Activated naive CD4-positive, alpha-beta T cell treated with anti-CD3 and anti-CD28 coated beads, Interleukin-2, amount 10 ng/mL, durations not matched to agents 5 hours and 36 hours (primary cell): ENCODE measurements around the gene ST8SIA5. TPM values are rescaled to one million over a fixed set of nuclear protein-coding genes. Genes with fewer than 3 reads are reported as not detected.

Experiments
- total RNA-seq, 2 experiments: library from RNA; stranded (reverse); gene quantifications; one replicate each; pipeline ENCODE4 v1.2.3, GENCODE V29; 2021

The ST8SIA5 gene
- not detected for total RNA-seq

GRCh38 chr18:46756559-46757201 lies at the start of gene ST8SIA5:
ST8SIA5 (minus strand) TSS chr18:46757053; CDS start chr18:46756508, 545 bp downstream.

GRCh38 chr18:46657115-46657955 lies 99.5 kb downstream of the ST8SIA5 start, which contains the start of gene LOXHD1:
LOXHD1 (minus strand) TSS chr18:46657220; CDS start chr18:46657033, 187 bp downstream.

Other genes starting within 250 kb of the ST8SIA5 start
- gene LOXHD1, start 99.8 kb downstream of the ST8SIA5 start, total RNA-seq = under 1 TPM; 0.02 to 0.13 TPM
- gene PIAS2, start 160.5 kb upstream of the ST8SIA5 start, total RNA-seq = 10 to 100 TPM; 35.8 to 37.1 TPM
- gene KATNAL2, start 160.5 kb upstream of the ST8SIA5 start, total RNA-seq = under 1 TPM; 0.60 to 0.82 TPM